NCI-H2171 (cell line): ENCODE results near the gene TALDO1.
A peak's percentile ranks its signal among the peaks of the same experiment; 100 is the strongest.
"Not testable (repeated sequence)": the region's sequence is repeated elsewhere in the genome, so short reads cannot be mapped to it uniquely, and the experiment has no call there.

Source experiments
- DNase-seq: peaks from one replicate; lab custom pipeline; 2025; lab: John Stamatoyannopoulos, UW

The TALDO1 gene

DNA sequence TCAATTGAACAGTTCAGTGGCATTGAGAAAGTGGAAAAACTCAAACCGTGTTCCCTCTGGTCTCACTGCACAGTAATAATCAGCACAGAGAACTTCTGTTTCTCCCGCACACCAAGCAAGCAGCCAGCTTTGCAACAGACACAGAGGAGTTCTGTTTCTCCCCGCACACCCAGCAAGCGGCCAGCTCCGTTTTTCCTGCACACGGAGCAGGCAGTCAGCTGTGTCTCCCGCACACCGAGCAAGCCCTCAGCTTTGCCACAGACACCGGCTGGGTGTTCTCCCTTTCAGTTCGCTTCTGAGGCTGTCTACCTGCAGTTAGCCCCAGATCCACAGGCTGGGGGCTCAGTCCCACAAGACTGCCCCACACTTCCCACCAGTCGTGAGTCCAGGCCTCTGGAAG lies 9.9 kb upstream of the TALDO1 start:
- DNase-seq: no peak

DNA sequence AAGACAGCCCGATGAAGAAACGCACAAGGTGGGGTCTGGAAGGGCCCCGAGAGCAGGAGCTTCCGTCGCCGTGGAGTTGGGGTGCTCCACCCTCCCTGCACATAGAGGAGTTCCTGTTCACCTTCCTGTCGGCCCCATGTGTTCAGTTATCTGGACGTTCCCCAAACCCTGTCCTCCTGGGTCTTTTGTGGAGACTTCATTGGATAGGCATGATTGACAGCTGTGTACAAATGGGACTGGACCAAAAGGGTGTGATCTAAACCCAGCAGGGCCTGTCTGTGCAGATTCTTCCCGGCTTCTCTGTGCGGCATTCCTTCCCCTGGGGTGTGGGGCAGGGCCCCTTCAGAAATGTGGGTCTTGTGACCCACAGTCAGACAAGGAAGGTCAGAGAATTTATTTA lies 9.4 kb upstream of the TALDO1 start:
- not testable (repeated sequence) for DNase-seq

DNA sequence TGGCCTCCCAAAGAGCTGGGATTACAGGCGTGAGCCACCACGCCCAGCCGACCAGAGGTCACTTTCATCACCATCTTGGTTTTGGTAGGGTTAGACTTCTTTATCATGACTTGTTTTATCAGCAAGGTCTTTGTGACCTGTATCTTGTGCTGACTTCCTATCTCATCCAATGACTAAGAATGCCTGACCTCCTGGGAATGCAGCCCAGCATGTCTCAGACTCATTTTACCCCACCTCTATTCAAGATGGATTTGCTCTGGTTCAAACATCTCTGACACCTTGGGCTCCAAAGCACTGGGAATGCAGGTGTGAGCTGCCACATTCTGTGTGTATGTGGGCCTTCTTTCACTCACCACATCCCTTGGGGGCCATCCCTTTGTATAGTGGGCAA lies 5.1 kb upstream of the TALDO1 start:
- no peak for DNase-seq

DNA sequence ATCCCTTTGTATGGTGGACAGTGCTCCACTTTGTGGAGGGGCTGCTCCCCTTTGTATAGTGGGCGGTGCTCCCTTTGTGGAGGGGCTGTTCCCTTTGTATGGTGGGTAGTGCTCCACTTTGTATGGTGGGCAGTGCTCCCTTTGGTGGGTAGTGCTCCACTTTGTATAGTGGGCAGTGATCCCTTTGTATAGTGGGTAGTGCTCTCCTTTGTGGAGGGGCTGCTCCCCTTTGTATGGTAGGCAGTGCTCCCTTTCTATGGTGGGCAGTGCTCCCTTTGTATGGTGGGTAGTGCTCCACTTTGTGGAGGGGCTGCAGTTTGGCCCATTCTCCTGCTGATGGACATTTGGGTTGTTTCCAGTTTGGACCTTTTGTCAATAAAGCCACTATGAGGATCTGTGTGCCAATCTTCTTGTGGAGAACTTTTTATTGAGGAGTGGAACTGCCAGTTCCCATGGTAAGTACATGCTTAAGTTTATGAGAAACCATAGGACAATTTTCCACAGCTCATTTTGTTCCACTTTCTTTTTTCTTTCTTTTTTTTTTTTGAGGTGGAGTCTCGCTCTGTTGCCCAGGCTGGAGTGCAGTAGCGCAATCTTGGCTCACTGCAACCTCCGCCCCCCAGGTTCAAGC lies 4.6 kb upstream of the TALDO1 start:
- no peak for DNase-seq

GRCh38 chr11:745428-745827 lies 1.8 kb upstream of the TALDO1 start:
- DNase-seq: no peak

GRCh38 chr11:746289-747157 lies 741 bp upstream of the TALDO1 start:
- no peak for DNase-seq

DNA sequence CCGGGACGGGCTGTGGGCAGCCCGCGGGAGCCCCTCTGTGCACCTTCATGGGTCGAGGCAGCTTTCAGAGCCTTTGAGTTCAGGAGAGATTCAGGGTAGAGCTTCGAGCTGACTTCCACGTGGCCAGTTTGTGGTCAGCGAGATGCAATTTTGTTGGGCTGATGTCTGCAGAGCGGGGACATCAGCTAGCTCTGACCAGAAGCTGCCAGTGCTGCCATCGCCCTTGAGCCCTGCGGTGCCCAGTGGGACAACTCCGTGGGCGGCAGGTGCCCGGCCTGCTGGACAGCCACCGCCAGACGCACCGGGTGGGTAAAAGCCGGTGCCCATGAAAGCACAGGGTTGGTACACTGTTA lies 719 bp downstream of the TALDO1 start:
- no peak for DNase-seq

GRCh38 chr11:749731-750130 lies 2.5 kb downstream of the TALDO1 start:
- no peak for DNase-seq

- DNase-seq: no peak
These were observed 13.0 kb downstream of the TALDO1 start for GRCh38 chr11:760236-760635.

- no peak for DNase-seq
These were observed 14.4 kb downstream of the TALDO1 start for GRCh38 chr11:761526-762108.

- DNase-seq: peak; percentile 82
These were observed 15.3 kb downstream of the TALDO1 start for GRCh38 chr11:762421-763072.

DNA sequence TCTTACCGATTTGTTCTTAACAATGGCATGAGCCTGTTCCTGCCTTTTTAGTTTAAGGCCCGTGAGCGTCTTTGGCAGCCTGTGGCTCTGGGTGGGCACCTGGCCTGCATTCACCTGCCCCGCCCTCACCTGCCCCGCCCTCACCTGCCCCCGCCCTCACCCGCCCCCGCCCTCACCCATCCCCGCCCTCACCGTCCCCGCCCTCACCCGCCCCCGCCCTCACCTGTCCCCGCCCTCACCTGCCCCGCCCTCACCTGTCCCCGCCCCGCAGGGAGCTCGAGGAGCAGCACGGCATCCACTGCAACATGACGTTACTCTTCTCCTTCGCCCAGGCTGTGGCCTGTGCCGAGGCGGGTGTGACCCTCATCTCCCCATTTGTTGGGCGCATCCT lies 15.8 kb downstream of the TALDO1 start:
- DNase-seq: peak; percentile 81

- no peak for DNase-seq
These were observed 16.5 kb downstream of the TALDO1 start for GRCh38 chr11:763549-764321.

- peak; percentile 14 for DNase-seq
These were observed 17.2 kb downstream of the TALDO1 start for GRCh38 chr11:764322-765024.

GRCh38 chr11:765025-765801 lies 17.9 kb downstream of the TALDO1 start:
- DNase-seq: peak; percentile 14

DNA sequence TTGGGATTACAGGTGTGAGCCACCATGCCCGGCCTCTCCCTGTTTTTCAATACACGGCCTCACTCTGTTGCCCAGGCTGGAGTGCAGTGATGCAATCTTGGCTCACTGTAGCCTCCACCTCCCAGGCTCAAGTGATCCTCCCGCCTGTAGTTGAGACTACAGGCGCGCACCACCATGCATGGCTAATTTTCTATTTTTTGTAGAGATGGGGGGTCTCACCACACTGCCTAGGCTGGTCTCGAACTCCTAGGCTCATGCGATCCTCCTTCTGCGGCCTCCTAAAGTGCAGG lies 18.5 kb downstream of the TALDO1 start:
- no peak for DNase-seq

DNA sequence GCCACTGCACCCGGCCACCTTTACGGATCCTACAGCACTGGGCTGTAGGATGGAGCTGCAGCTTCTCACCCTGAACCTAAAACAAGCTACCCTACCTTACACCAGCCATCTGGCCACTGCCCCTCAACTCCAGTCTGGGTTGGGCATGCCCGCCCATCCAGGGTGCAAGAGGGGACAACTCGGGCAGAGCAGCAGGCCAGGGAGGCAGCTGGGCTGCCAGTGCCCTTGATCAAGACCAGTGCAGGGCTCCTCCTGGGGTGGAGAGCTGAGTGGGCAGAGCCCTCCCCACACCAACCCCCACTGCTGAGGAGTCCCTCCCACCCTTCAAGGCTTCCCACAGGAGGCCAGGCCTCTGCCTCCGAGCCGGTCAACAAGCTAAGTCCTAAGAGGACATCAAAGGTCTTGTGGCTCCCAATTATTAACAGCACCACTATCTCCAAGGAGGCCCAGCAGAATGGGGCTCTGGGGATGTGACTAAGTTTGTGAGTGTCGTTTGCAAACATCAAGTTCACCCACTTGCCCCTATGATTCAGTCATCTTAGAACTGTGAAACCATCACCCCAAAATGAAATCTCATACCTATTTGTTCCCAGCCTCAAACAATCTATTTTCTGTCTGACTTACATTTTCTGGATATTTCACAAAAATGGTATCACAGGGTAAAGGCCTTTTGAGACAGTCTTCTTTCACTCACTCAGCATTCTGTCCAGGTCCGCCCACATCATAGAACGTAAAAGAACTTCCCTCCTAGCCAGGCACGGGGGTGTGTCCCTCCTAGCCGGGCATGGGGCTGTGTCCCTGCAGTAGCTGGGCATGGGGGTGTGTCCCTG lies 19.1 kb downstream of the TALDO1 start:
- no peak for DNase-seq

- no peak for DNase-seq
These were observed 19.6 kb downstream of the TALDO1 start for GRCh38 chr11:766936-767210.

- DNase-seq: no peak
These were observed 20.0 kb downstream of the TALDO1 start for GRCh38 chr11:767238-767637.
